Activated naive CD8-positive, alpha-beta T cell treated with anti-CD3 and anti-CD28 coated beads, Interleukin-2, amount 50 U/mL, for 24 hours (primary cell): ENCODE data around the gene RPS6KA2.
"Not testable (repeated sequence)": the region's sequence is repeated elsewhere in the genome, so short reads cannot be mapped to it uniquely, and the experiment has no call there.

ENCODE experiments used
- ATAC-seq: fragments of 150-1000 bp; cut with Tn5 transposase; one replicate; pipeline ENCODE4 v1.10.0; 2021
- DNase-seq: peaks from one replicate; pipeline ENCODE4 v3.0.0; 2021
- H3K27ac Mint-ChIP-seq: one replicate; pipeline ENCODE4 v1.8.0; 2021; ENCODE audit warnings: mild to moderate bottlenecking, mixed read lengths
- H3K27me3 Mint-ChIP-seq: one replicate; pipeline ENCODE4 v1.8.0; 2021; ENCODE audit warnings: mixed read lengths
- H3K36me3 Mint-ChIP-seq: one replicate; pipeline ENCODE4 v1.8.0; 2021; ENCODE audit warnings: low read depth, mixed read lengths
- H3K4me1 Mint-ChIP-seq: one replicate; pipeline ENCODE4 v1.8.0; 2021; ENCODE audit warnings: mixed read lengths
- H3K4me3 Mint-ChIP-seq: one replicate; pipeline ENCODE4 v1.8.0; 2021; ENCODE audit warnings: mild to moderate bottlenecking, moderate library complexity, mixed read lengths
- H3K9me3 Mint-ChIP-seq: one replicate; pipeline ENCODE4 v1.8.0; 2021; ENCODE audit warnings: mixed read lengths

RPS6KA2 gene

GRCh38 chr6:166410426-166410935 is 216.6 kb downstream of the RPS6KA2 start:
- H3K27ac Mint-ChIP-seq, result no peak overlapping the region

GRCh38 chr6:166408936-166409755 is 217.9 kb downstream of the RPS6KA2 start:
- H3K27ac Mint-ChIP-seq, result no peak overlapping the region
- H3K9me3 Mint-ChIP-seq, result no peaks in the 10 kb centered on the region
- no peaks in the 10 kb centered on the region for H3K27me3 Mint-ChIP-seq
- no peak for ATAC-seq
- H3K36me3 Mint-ChIP-seq, result no peaks in the 10 kb centered on the region
- DNase-seq, result no peak
- peaks cover 28% of the 10 kb centered on the region for H3K4me1 Mint-ChIP-seq
- no peak overlapping the region for H3K4me3 Mint-ChIP-seq

More at GRCh38 chr6:166410426-166410935, 216.6 kb downstream of the RPS6KA2 start:
- ATAC-seq (no peak), DNase-seq (no peak)
- no peaks in the 10 kb centered on the region for H3K9me3 Mint-ChIP-seq
- H3K36me3 Mint-ChIP-seq, result no peaks in the 10 kb centered on the region
- peaks cover 40% of the 10 kb centered on the region for H3K4me1 Mint-ChIP-seq
- no peaks in the 10 kb centered on the region for H3K27me3 Mint-ChIP-seq
- H3K4me3 Mint-ChIP-seq, result no peak overlapping the region

GRCh38 chr6:166406197-166406596 is 220.9 kb downstream of the RPS6KA2 start:
- ATAC-seq (no peak), DNase-seq (no peak)
- Mint-ChIP-seq H3K4me1 (peaks cover 12% of the 10 kb centered on the region), H3K27me3 (no peaks in the 10 kb centered on the region), H3K27ac (no peak overlapping the region), H3K4me3 (no peak overlapping the region), H3K9me3 (no peaks in the 10 kb centered on the region), H3K36me3 (no peaks in the 10 kb centered on the region)

- H3K36me3 Mint-ChIP-seq, result no peaks in the 10 kb centered on the region
- no peak overlapping the region for H3K4me3 Mint-ChIP-seq
- no peaks in the 10 kb centered on the region for H3K9me3 Mint-ChIP-seq
- H3K27me3 Mint-ChIP-seq, result no peaks in the 10 kb centered on the region
- DNase-seq (no peak), ATAC-seq (no peak)
- no peak overlapping the region for H3K27ac Mint-ChIP-seq
- H3K4me1 Mint-ChIP-seq, result peaks cover 4% of the 10 kb centered on the region
Observed at GRCh38 chr6:166405386-166405785, 221.7 kb downstream of the RPS6KA2 start.

- H3K27me3 Mint-ChIP-seq, result no peaks in the 10 kb centered on the region
- H3K4me3 Mint-ChIP-seq, result no peak overlapping the region
- H3K27ac Mint-ChIP-seq, result no peak overlapping the region
- no peak for ATAC-seq
- no peak for DNase-seq
- no peaks in the 10 kb centered on the region for H3K4me1 Mint-ChIP-seq
- no peaks in the 10 kb centered on the region for H3K9me3 Mint-ChIP-seq
- H3K36me3 Mint-ChIP-seq, result no peaks in the 10 kb centered on the region
Observed at GRCh38 chr6:166402582-166403277, 224.3 kb downstream of the RPS6KA2 start.

- ATAC-seq (peak; percentile 55), DNase-seq (peak; percentile 57)
- not testable (repeated sequence) for H3K9me3 Mint-ChIP-seq, H3K27ac Mint-ChIP-seq, H3K4me1 Mint-ChIP-seq, H3K36me3 Mint-ChIP-seq, H3K27me3 Mint-ChIP-seq, H3K4me3 Mint-ChIP-seq
Observed at GRCh38 chr6:166400649-166401250, 226.3 kb downstream of the RPS6KA2 start.

GRCh38 chr6:166400181-166400580 is 226.9 kb downstream of the RPS6KA2 start:
- ATAC-seq, result no peak
- DNase-seq, result no peak
- no peaks in the 10 kb centered on the region for H3K27me3 Mint-ChIP-seq
- H3K4me1 Mint-ChIP-seq, result no peaks in the 10 kb centered on the region
- no peak overlapping the region for H3K4me3 Mint-ChIP-seq
- no peaks in the 10 kb centered on the region for H3K9me3 Mint-ChIP-seq
- no peak overlapping the region for H3K27ac Mint-ChIP-seq
- H3K36me3 Mint-ChIP-seq, result no peaks in the 10 kb centered on the region

GRCh38 chr6:166398348-166398747 is 228.7 kb downstream of the RPS6KA2 start:
- Mint-ChIP-seq H3K36me3 (no peaks in the 10 kb centered on the region), H3K9me3 (no peaks in the 10 kb centered on the region), H3K4me1 (no peaks in the 10 kb centered on the region), H3K27me3 (peaks cover 5% of the 10 kb centered on the region), H3K4me3 (no peak overlapping the region), H3K27ac (no peak overlapping the region)
- ATAC-seq (no peak), DNase-seq (no peak)

- H3K27ac Mint-ChIP-seq, result no peak overlapping the region
- no peak overlapping the region for H3K4me3 Mint-ChIP-seq
- H3K27me3 Mint-ChIP-seq, result peaks cover 5% of the 10 kb centered on the region
- H3K4me1 Mint-ChIP-seq, result no peaks in the 10 kb centered on the region
- H3K36me3 Mint-ChIP-seq, result no peaks in the 10 kb centered on the region
- DNase-seq (no peak), ATAC-seq (no peak)
- no peaks in the 10 kb centered on the region for H3K9me3 Mint-ChIP-seq
Observed at GRCh38 chr6:166397849-166398248, 229.2 kb downstream of the RPS6KA2 start.

- ATAC-seq (no peak), DNase-seq (no peak)
- no peak overlapping the region for H3K27ac Mint-ChIP-seq
- no peaks in the 10 kb centered on the region for H3K9me3 Mint-ChIP-seq
- no peaks in the 10 kb centered on the region for H3K36me3 Mint-ChIP-seq
- H3K27me3 Mint-ChIP-seq, result peaks cover 5% of the 10 kb centered on the region
- H3K4me3 Mint-ChIP-seq, result no peak overlapping the region
- no peaks in the 10 kb centered on the region for H3K4me1 Mint-ChIP-seq
Observed at GRCh38 chr6:166395778-166396177, 231.3 kb downstream of the RPS6KA2 start.

- Mint-ChIP-seq H3K4me3 (no peak overlapping the region), H3K9me3 (no peaks in the 10 kb centered on the region), H3K36me3 (no peaks in the 10 kb centered on the region), H3K27ac (no peak overlapping the region), H3K27me3 (peaks cover 5% of the 10 kb centered on the region), H3K4me1 (no peaks in the 10 kb centered on the region)
- DNase-seq (no peak), ATAC-seq (no peak)
Observed at GRCh38 chr6:166395351-166395750, 231.7 kb downstream of the RPS6KA2 start.

GRCh38 chr6:166394036-166394892 is 232.8 kb downstream of the RPS6KA2 start:
- no peaks in the 10 kb centered on the region for H3K4me1 Mint-ChIP-seq
- no peaks in the 10 kb centered on the region for H3K9me3 Mint-ChIP-seq
- DNase-seq, result no peak
- H3K36me3 Mint-ChIP-seq, result no peaks in the 10 kb centered on the region
- no peak for ATAC-seq
- no peak overlapping the region for H3K4me3 Mint-ChIP-seq
- no peak overlapping the region for H3K27ac Mint-ChIP-seq
- H3K27me3 Mint-ChIP-seq, result peaks cover 5% of the 10 kb centered on the region

- Mint-ChIP-seq H3K27ac (no peak overlapping the region), H3K27me3 (peaks cover 5% of the 10 kb centered on the region), H3K4me1 (no peaks in the 10 kb centered on the region), H3K4me3 (no peak overlapping the region), H3K36me3 (no peaks in the 10 kb centered on the region), H3K9me3 (no peaks in the 10 kb centered on the region)
- DNase-seq (no peak), ATAC-seq (no peak)
Observed at GRCh38 chr6:166393535-166393823, 233.6 kb downstream of the RPS6KA2 start.

GRCh38 chr6:166392755-166393534 is 234.1 kb downstream of the RPS6KA2 start:
- not testable (repeated sequence) for H3K9me3 Mint-ChIP-seq, H3K4me3 Mint-ChIP-seq, H3K27ac Mint-ChIP-seq, H3K36me3 Mint-ChIP-seq, ATAC-seq, DNase-seq, H3K27me3 Mint-ChIP-seq, H3K4me1 Mint-ChIP-seq
